Neural crest cell (in vitro differentiated cells): ENCODE data around the gene PDE6G. TPM values are rescaled to one million over a fixed set of nuclear protein-coding genes. Genes with fewer than 3 reads are reported as not detected.
"Not testable (repeated sequence)": the region's sequence is repeated elsewhere in the genome, so short reads cannot be mapped to it uniquely, and the experiment has no call there.

Experiments
- DNase-seq: peaks from one replicate; pipeline ENCODE4 v3.0.0; 2021; ENCODE audit warnings: low read depth, mixed read lengths, low spot score
- H3K27ac Mint-ChIP-seq: one replicate; pipeline ENCODE4 v1.8.0; 2021; ENCODE audit warnings: mild to moderate bottlenecking, mixed read lengths; ENCODE audit not compliant: unreplicated experiment
- H3K27me3 Mint-ChIP-seq: 2 replicates; pipeline ENCODE4 v1.8.0; 2021; ENCODE audit warnings: low read depth, mild to moderate bottlenecking, mixed read lengths
- H3K36me3 Mint-ChIP-seq: 2 replicates; pipeline ENCODE4 v1.8.0; 2021; ENCODE audit warnings: low read depth, mild to moderate bottlenecking, mixed read lengths
- H3K4me1 Mint-ChIP-seq: 2 replicates; pipeline ENCODE4 v1.8.0; 2021; ENCODE audit warnings: mixed read lengths
- H3K4me3 Mint-ChIP-seq: one replicate; pipeline ENCODE4 v1.8.0; 2021; ENCODE audit warnings: mild to moderate bottlenecking, mixed read lengths
- H3K9me3 Mint-ChIP-seq: 2 replicates; pipeline ENCODE4 v1.8.0; 2021; ENCODE audit warnings: mixed read lengths
- total RNA-seq: library from RNA; stranded (reverse); gene quantifications from 2 replicates; pipeline ENCODE4 v1.2.1, GENCODE V29; 2021
- TF ChIP-seq, protein P1 (sequence below): fragments of 200-600 bp; sonication (generic); conservative IDR thresholded peaks from 2 replicates; pipeline ENCODE4 v1.5.0; 2021; ENCODE audit warnings: antibody characterized with exemption, mild to moderate bottlenecking

Gene PDE6G
- total RNA-seq, 1 donor from 2014 or later = 0.79 TPM

DNA sequence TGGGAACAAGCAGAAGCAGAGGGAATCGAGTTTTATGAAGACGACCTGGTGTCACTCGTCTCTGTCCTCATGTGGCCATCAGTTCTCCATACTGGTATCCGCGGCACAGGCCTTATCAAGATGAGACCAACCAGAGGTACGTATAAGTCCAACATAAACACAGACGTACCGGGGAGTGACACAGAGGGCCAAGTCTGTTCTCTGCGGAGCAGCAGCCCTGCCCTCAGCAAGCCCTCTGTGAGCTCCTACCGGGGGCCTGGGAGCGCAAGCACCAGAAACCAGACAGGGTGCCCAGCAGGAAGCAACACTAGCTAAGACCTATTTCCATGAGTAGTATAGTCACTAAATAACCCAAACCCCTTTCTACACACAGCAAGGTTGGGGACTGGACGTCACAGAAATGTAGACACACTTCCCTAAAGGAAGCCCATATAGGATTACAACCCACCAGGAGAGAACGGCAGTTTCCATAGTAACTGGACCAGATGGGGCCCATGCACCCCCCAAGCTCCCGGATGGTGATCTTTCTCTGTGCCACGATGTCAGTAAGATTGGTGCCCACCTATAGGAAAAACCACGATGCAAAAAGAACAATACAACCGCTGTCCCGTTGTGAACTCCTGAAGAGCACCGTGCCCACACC is 26.3 kb upstream of the PDE6G start:
- Mint-ChIP-seq H3K27ac (peak overlapping the region; percentile 86), H3K27me3 (no peaks in the 10 kb centered on the region), H3K4me1 (peaks cover 24% of the 10 kb centered on the region), H3K36me3 (peaks cover 2% of the 10 kb centered on the region), H3K9me3 (no peaks in the 10 kb centered on the region), H3K4me3 (peak overlapping the region; percentile 94)
- TF ChIP-seq, protein P1, sequence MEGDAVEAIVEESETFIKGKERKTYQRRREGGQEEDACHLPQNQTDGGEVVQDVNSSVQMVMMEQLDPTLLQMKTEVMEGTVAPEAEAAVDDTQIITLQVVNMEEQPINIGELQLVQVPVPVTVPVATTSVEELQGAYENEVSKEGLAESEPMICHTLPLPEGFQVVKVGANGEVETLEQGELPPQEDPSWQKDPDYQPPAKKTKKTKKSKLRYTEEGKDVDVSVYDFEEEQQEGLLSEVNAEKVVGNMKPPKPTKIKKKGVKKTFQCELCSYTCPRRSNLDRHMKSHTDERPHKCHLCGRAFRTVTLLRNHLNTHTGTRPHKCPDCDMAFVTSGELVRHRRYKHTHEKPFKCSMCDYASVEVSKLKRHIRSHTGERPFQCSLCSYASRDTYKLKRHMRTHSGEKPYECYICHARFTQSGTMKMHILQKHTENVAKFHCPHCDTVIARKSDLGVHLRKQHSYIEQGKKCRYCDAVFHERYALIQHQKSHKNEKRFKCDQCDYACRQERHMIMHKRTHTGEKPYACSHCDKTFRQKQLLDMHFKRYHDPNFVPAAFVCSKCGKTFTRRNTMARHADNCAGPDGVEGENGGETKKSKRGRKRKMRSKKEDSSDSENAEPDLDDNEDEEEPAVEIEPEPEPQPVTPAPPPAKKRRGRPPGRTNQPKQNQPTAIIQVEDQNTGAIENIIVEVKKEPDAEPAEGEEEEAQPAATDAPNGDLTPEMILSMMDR = no peak
- DNase-seq = no peak

DNA sequence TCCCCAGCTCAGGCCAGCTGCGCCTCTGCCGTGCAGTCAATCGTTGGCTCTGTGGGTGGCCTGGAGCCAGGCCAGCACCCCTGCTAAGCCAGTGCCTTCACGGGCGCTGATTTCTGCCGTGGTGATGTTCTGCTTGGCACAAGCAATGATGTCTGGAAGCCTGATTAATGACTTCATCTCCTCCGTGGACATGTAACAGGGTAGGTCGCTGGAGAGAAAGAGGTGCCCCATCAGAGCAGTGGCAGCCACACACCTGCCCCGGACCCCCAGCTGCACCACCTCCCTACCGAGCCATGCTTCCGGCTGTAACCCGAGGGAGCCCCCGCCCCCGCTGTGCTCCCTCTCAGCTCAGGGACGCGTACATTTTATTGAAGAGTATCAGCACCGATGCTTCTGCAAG is 25.3 kb upstream of the PDE6G start:
- TF ChIP-seq, protein P1 = no peak
- H3K27ac Mint-ChIP-seq = no peak overlapping the region
- peaks cover 25% of the 10 kb centered on the region for H3K4me1 Mint-ChIP-seq
- no peaks in the 10 kb centered on the region for H3K27me3 Mint-ChIP-seq
- DNase-seq = no peak
- H3K36me3 Mint-ChIP-seq = peaks cover 2% of the 10 kb centered on the region
- peak overlapping the region; percentile 61 for H3K4me3 Mint-ChIP-seq
- H3K9me3 Mint-ChIP-seq = no peaks in the 10 kb centered on the region

- H3K27ac Mint-ChIP-seq = no peak overlapping the region
- H3K4me3 Mint-ChIP-seq = peak overlapping the region; percentile 32
- H3K9me3 Mint-ChIP-seq = no peaks in the 10 kb centered on the region
- DNase-seq = no peak
- TF ChIP-seq, protein P1 = no peak
- peaks cover 5% of the 10 kb centered on the region for H3K36me3 Mint-ChIP-seq
- no peaks in the 10 kb centered on the region for H3K27me3 Mint-ChIP-seq
- peaks cover 34% of the 10 kb centered on the region for H3K4me1 Mint-ChIP-seq
These were observed 23.8 kb upstream of the PDE6G start for GRCh38 chr17:81680150-81680549.

DNA sequence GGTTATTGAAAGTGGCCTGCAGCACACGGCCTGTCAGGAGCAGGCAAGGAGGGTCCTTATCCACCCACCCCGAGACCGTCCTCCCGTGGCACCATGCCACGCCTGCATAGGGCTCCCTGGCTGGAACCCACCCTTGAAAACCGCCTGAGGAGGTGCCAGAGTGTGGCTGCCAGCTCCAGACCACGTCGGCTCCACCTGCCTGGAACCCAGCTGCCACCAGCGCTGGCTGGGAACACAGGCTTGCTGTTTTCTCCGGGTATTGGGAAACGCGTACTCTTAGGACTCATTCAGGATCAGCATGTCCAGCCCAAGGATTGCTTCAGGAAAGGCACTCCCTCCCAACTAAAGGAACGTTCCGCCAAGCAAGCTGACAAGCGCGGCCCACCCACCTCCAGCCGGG is 20.6 kb upstream of the PDE6G start:
- H3K27me3 Mint-ChIP-seq = no peaks in the 10 kb centered on the region
- H3K4me1 Mint-ChIP-seq = peaks cover 15% of the 10 kb centered on the region

GRCh38 chr17:81675515-81676221 is 19.3 kb upstream of the PDE6G start:
- H3K27ac Mint-ChIP-seq, H3K4me1 Mint-ChIP-seq, H3K9me3 Mint-ChIP-seq, H3K27me3 Mint-ChIP-seq, H3K36me3 Mint-ChIP-seq: not testable (repeated sequence)
- peak overlapping the region; percentile 77 for H3K4me3 Mint-ChIP-seq
- peak; percentile 21 for DNase-seq
- TF ChIP-seq, protein P1 = peak; percentile 68

More for the DNA sequence above, 20.6 kb upstream of the PDE6G start:
- DNase-seq = no peak
- TF ChIP-seq, protein P1 = no peak
- H3K36me3 Mint-ChIP-seq = peaks cover 5% of the 10 kb centered on the region
- no peak overlapping the region for H3K27ac Mint-ChIP-seq
- no peaks in the 10 kb centered on the region for H3K9me3 Mint-ChIP-seq
- H3K4me3 Mint-ChIP-seq = no peak overlapping the region
